Transverse colon (tissue), 4 donors: Measurements from ENCODE around the gene OGG1. TPM values are rescaled to one million over a fixed set of nuclear protein-coding genes. Genes with fewer than 3 reads are reported as not detected.

ENCODE experiments used
- DNase-seq: peaks from one replicate; pipeline ENCODE4 v3.0.0-alpha.2; 2019
- H3K27ac ChIP-seq, 4 donors: fragments of 200-600 bp; sonication (generic); 2 replicates each; pipeline ENCODE4 v1.5.1; 2016 to 2018; ENCODE audit warnings: inconsistent platforms in 4 of 4
- H3K27me3 ChIP-seq: fragments of 200-600 bp; sonication (generic); 2 replicates; pipeline ENCODE4 v1.5.1; 2017; ENCODE audit warnings: inconsistent platforms
- H3K36me3 ChIP-seq, 4 donors: fragments of 200-600 bp; sonication (generic); 2 replicates each; pipeline ENCODE4 v1.5.1; 2017 to 2019; ENCODE audit warnings: inconsistent platforms in 4 of 4
- H3K4me1 ChIP-seq, 4 donors: fragments of 200-600 bp; sonication (generic); 2 replicates each; pipeline ENCODE4 v1.5.1; 2017 to 2020; ENCODE audit warnings: inconsistent platforms in 4 of 4
- H3K4me3 ChIP-seq, 4 donors: fragments of 200-600 bp; sonication (generic); 1 replicate in 1 of 4; 2 replicates in 3 of 4; pipeline versions ENCODE4 v1.5.1 to v1.6.1; 2017 to 2019; ENCODE audit warnings: inconsistent platforms in 4 of 4
- H3K9me3 ChIP-seq, 2 donors: fragments of 200-600 bp; sonication (generic); 2 replicates each; pipeline ENCODE4 v1.5.1; 2017 to 2019; ENCODE audit warnings: inconsistent platforms in 2 of 2
- CTCF ChIP-seq, 5 experiments: fragments of 200-600 bp in 3 of 5; fragments of 450-650 bp in 2 of 5; sonication (generic) in 3 of 5; IDR thresholded peaks; 1 replicate in 2 of 5; 2 replicates in 3 of 5; pipeline ENCODE4 v1.5.1; 2016 to 2017; ENCODE audit warnings: antibody characterized with exemption in 5 of 5, inconsistent platforms in 3 of 5, mild to moderate bottlenecking in 2 of 5, moderate library complexity in 1 of 5
- EP300 ChIP-seq: sonication (generic); formaldehyde crosslinking; IDR thresholded peaks from one replicate; pipeline ENCODE4 v1.6.1; 2017; ENCODE audit warnings: antibody characterized with exemption, low read depth
- POLR2A ChIP-seq: fragments of 450-650 bp; IDR thresholded peaks from one replicate; pipeline ENCODE4 v1.6.1; 2016; ENCODE audit warnings: antibody characterized with exemption, mild to moderate bottlenecking, moderate library complexity
- POLR2AphosphoS5 ChIP-seq, 3 donors: sonication (generic); formaldehyde crosslinking; IDR thresholded peaks; one replicate each; pipeline ENCODE4 v1.6.1; 2016; ENCODE audit warnings: antibody characterized with exemption in 3 of 3
- WGBS, 2 donors: methylation state at CpG; one replicate each; pipeline ENCODE4 v1.1.5; 2018; ENCODE audit warnings: low coverage in 1 of 2; 5-methylcytosine and 5-hydroxymethylcytosine counted together
- in situ Hi-C, 4 donors: fragments of 200-750 bp; cut with MboI; loops; one replicate each; pipeline versions ENCODE4 v1.15.0 to v1.15.1; 2017; ENCODE audit warnings: low sequenced_read_pairs in 3 of 4, low pct_ligation_motif_present in 1 of 4, low pct_unique_long_range_greater_than_20kb in 1 of 4
- intact Hi-C: fragments of 100-400 bp; cut with DNase I; formaldehyde crosslinking; loops from one replicate; pipeline ENCODE4 v1.15.1; 2023; ENCODE audit warnings: low total_unique reads
- total RNA-seq, 4 donors: library from RNA; depleted of rRNA; stranded (reverse); fragments of >200 nt; gene quantifications; one replicate each; pipeline ENCODE4 v1.1.0, GENCODE V29; 2016

The OGG1 gene
- total RNA-seq, 4 donors from 2014 or later = 27.8 to 69.5 (median 39.7) TPM

GRCh38 chr3:9732080-9732739 is 17.5 kb upstream of the OGG1 start:
- peak; percentile 26 for DNase-seq
- intact Hi-C loops = no loop called here
- in situ Hi-C loops = no loop called here
- H3K27ac ChIP-seq = peak overlapping the region; percentile 89 to 95 (median 93)
- peaks cover 13 to 24% (median 20%) of the 10 kb centered on the region in 4 donors for H3K4me1 ChIP-seq
- no peaks in the 10 kb centered on the region for H3K27me3 ChIP-seq
- WGBS, 2 donors = 1 to 8% methylated on average over 2 to 33 of the region's 41 CpGs
- peak overlapping the region; percentile 87 to 100 (median 92) for H3K4me3 ChIP-seq
- no peaks in the 10 kb centered on the region for H3K9me3 ChIP-seq
- TF ChIP-seq EP300 = no peak
- TF ChIP-seq POLR2A = no peak
- TF ChIP-seq CTCF (IDR thresholded peaks at IDR 0.05) = no peak
- no peak for TF ChIP-seq POLR2AphosphoS5 (IDR thresholded peaks at IDR 0.05)
- H3K36me3 ChIP-seq = peaks cover 0 to 9% (median 2%) of the 10 kb centered on the region in 4 donors

- DNase-seq = no peak
- WGBS, 2 donors = 17 to 41% methylated on average over 1 to 7 of the region's 7 CpGs
- TF ChIP-seq POLR2A = no peak
- no peak for TF ChIP-seq EP300
- TF ChIP-seq POLR2AphosphoS5 (IDR thresholded peaks at IDR 0.05) = no peak
- TF ChIP-seq CTCF (IDR thresholded peaks at IDR 0.05) = no peak
Observed at GRCh38 chr3:9732740-9733115, 17.0 kb upstream of the OGG1 start.

GRCh38 chr3:9736831-9737230 is 12.9 kb upstream of the OGG1 start:
- in situ Hi-C loops = no loop called here
- H3K27ac ChIP-seq = no peak overlapping the region
- H3K4me1 ChIP-seq = peaks cover 11 to 17% (median 15%) of the 10 kb centered on the region in 4 donors
- peaks cover 0 to 53% (median 18%) of the 10 kb centered on the region in 4 donors for H3K36me3 ChIP-seq
- TF ChIP-seq POLR2A = no peak
- TF ChIP-seq CTCF (IDR thresholded peaks at IDR 0.05) = no peak
- TF ChIP-seq POLR2AphosphoS5 (IDR thresholded peaks at IDR 0.05) = no peak
- TF ChIP-seq EP300 = no peak
- no peaks in the 10 kb centered on the region for H3K27me3 ChIP-seq
- DNase-seq = no peak
- H3K9me3 ChIP-seq = no peaks in the 10 kb centered on the region
- no peak overlapping the region for H3K4me3 ChIP-seq
- intact Hi-C loops = no loop called here
- WGBS, 2 donors = 83% methylated on average over 2 of the region's 2 CpGs; no CpG with 5 or more reads in 1 of the 2 donors

More at GRCh38 chr3:9732740-9733115, 17.0 kb upstream of the OGG1 start:
- intact Hi-C loops (no loop called here), in situ Hi-C loops (no loop called here)
- peaks cover 0 to 14% (median 2%) of the 10 kb centered on the region in 4 donors for H3K36me3 ChIP-seq
- peaks cover 13 to 24% (median 20%) of the 10 kb centered on the region in 4 donors for H3K4me1 ChIP-seq
- H3K4me3 ChIP-seq = peak overlapping the region; percentile 87 to 100 (median 92)
- H3K27me3 ChIP-seq = no peaks in the 10 kb centered on the region
- no peaks in the 10 kb centered on the region for H3K9me3 ChIP-seq
- H3K27ac ChIP-seq = peak overlapping the region in 2 of 4 donors; percentile 89 to 95

GRCh38 chr3:9739181-9739580 is 10.6 kb upstream of the OGG1 start:
- Histone ChIP-seq H3K36me3 (peaks cover 0 to 77% (median 33%) of the 10 kb centered on the region in 4 donors), H3K4me3 (no peak overlapping the region), H3K4me1 (no peaks in the 10 kb centered on the region), H3K27ac (no peak overlapping the region), H3K9me3 (no peaks in the 10 kb centered on the region), H3K27me3 (no peaks in the 10 kb centered on the region)
- 92% methylated on average over 15 of the region's 15 CpGs; no CpG with 5 or more reads in 1 of the 2 donors for WGBS, 2 donors
- in situ Hi-C loops = no loop called here
- TF ChIP-seq CTCF (IDR thresholded peaks at IDR 0.05) = no peak
- intact Hi-C loops = no loop called here
- DNase-seq = no peak
